IMR-90 (cell line): Measurements from ENCODE around the gene PTPRN2. TPM values are rescaled to one million over a fixed set of nuclear protein-coding genes. Genes with fewer than 3 reads are reported as not detected.

Experiments
- ATAC-seq: fragments of 200-7000 bp; cut with Tn5 transposase; 2 replicates; pipeline ENCODE4 v1.9.1; 2020; ENCODE audit warnings: low read depth, mild to moderate bottlenecking, moderate library complexity
- BruUV-seq: library from RNA; stranded (reverse); fragments of 400-500 nt; replicated peaks from 2 replicates; lab custom pipeline; 2021; lab: Mats Ljungman, UMichigan
- CTCF ChIA-PET: fragments of 300-600 bp; formaldehyde crosslinking; extraction: SDS; loops from one replicate; lab custom pipeline; 2021; ENCODE audit warnings: antibody characterized with exemption; lab: Yijun Ruan, JAX
- POLR2A ChIA-PET: fragments of 300-600 bp; sonication (Branson Sonifier 250); formaldehyde crosslinking; loops from one replicate; lab custom pipeline; 2022; ENCODE audit warnings: antibody characterized with exemption; ENCODE audit not compliant: unreplicated experiment; lab: Charles Lee
- DNase-seq: peaks from one replicate; pipeline ENCODE4 v3.0.0; 2013
- H2AFZ ChIP-seq: replicated peaks from 2 replicates; pipeline ENCODE3; 2013; ENCODE audit warnings: low read length, mild to moderate bottlenecking; ENCODE audit not compliant: poor library complexity
- H2AK5ac ChIP-seq: 2 replicates; pipeline ENCODE4 v1.6.1; 2013; ENCODE audit warnings: low read depth, low read length, inconsistent platforms
- H2AK9ac ChIP-seq: replicated peaks from 2 replicates; pipeline ENCODE3; 2013; ENCODE audit warnings: mild to moderate bottlenecking, low read depth, low read length, moderate library complexity; ENCODE audit not compliant: poor library complexity
- H2BK120ac ChIP-seq: 2 replicates; pipeline ENCODE4 v1.6.1; 2013; ENCODE audit warnings: low read depth, low read length, inconsistent platforms
- H2BK15ac ChIP-seq: 3 replicates; pipeline ENCODE4 v1.6.1; 2013; ENCODE audit warnings: low read depth, low read length, inconsistent platforms
- H2BK20ac ChIP-seq: 2 replicates; pipeline ENCODE4 v1.6.1; 2013; ENCODE audit warnings: low read depth, mild to moderate bottlenecking, inconsistent platforms, low read length, moderate library complexity
- H2BK5ac ChIP-seq: 2 replicates; pipeline ENCODE4 v1.6.1; 2013; ENCODE audit warnings: mild to moderate bottlenecking, low read depth, low read length, inconsistent platforms; ENCODE audit not compliant: poor library complexity, severe bottlenecking
- H3K14ac ChIP-seq: replicated peaks from 2 replicates; pipeline ENCODE4 v1.6.1; 2013; ENCODE audit warnings: low read depth, low read length, inconsistent platforms
- H3K18ac ChIP-seq: 2 replicates; pipeline ENCODE4 v1.6.1; 2013; ENCODE audit warnings: low read depth, low read length, control low read depth
- H3K23ac ChIP-seq: 2 replicates; pipeline ENCODE4 v1.6.1; 2013; ENCODE audit warnings: low read depth, low read length, inconsistent platforms
- H3K27ac ChIP-seq: 2 replicates; pipeline ENCODE4 v1.5.1; 2013; ENCODE audit warnings: mild to moderate bottlenecking, control low read depth, low read length; ENCODE audit not compliant: insufficient read depth
- H3K27me3 ChIP-seq: 2 replicates; pipeline ENCODE4 v1.6.1; 2013; ENCODE audit warnings: low read length; ENCODE audit not compliant: control insufficient read depth, insufficient read depth
- H3K36me3 ChIP-seq: 2 replicates; pipeline ENCODE4 v1.6.1; 2013; ENCODE audit warnings: low read length, mixed read lengths; ENCODE audit not compliant: control insufficient read depth, insufficient read depth
- H3K4ac ChIP-seq: 2 replicates; pipeline ENCODE4 v1.6.1; 2013; ENCODE audit warnings: low read depth, low read length, inconsistent platforms
- H3K4me1 ChIP-seq: 2 replicates; pipeline ENCODE4 v1.6.1; 2013; ENCODE audit warnings: low read length, mixed read lengths; ENCODE audit not compliant: control insufficient read depth, insufficient read depth
- H3K4me2 ChIP-seq: 2 replicates; pipeline ENCODE4 v1.6.1; 2013; ENCODE audit warnings: low read depth, mild to moderate bottlenecking, control low read depth, low read length, moderate library complexity
- H3K4me3 ChIP-seq: 2 replicates; pipeline ENCODE4 v1.5.1; 2013; ENCODE audit warnings: low read depth, mild to moderate bottlenecking, control low read depth, low read length, moderate library complexity; ENCODE audit not compliant: insufficient read depth
- H3K56ac ChIP-seq: 2 replicates; pipeline ENCODE4 v1.6.1; 2013; ENCODE audit warnings: low read length, inconsistent platforms; ENCODE audit not compliant: insufficient read depth; ENCODE audit errors: extremely low read depth
- H3K79me1 ChIP-seq, 2 experiments: 2 replicates each; pipeline ENCODE4 v1.6.1; 2013; ENCODE audit warnings: low read length in 2 of 2, inconsistent platforms in 1 of 2, low read depth in 1 of 2
- H3K9ac ChIP-seq: 2 replicates; pipeline ENCODE4 v1.6.1; 2013; ENCODE audit warnings: low read depth, low read length, control low read depth
- H3K9me1 ChIP-seq: 2 replicates; pipeline ENCODE4 v1.6.1; 2013; ENCODE audit warnings: low read length, inconsistent platforms; ENCODE audit not compliant: insufficient read depth
- H3K9me3 ChIP-seq: 2 replicates; pipeline ENCODE4 v1.6.1; 2013; ENCODE audit warnings: low read length; ENCODE audit not compliant: control insufficient read depth, insufficient read depth
- H4K20me1 ChIP-seq: 2 replicates; pipeline ENCODE4 v1.6.1; 2013; ENCODE audit warnings: low read length, inconsistent platforms; ENCODE audit not compliant: insufficient read depth
- H4K5ac ChIP-seq: 2 replicates; pipeline ENCODE4 v1.6.1; 2013; ENCODE audit warnings: mild to moderate bottlenecking, low read depth, low read length, control low read depth
- H4K8ac ChIP-seq, 2 experiments: 2 replicates each; pipeline ENCODE4 v1.6.1; 2013; ENCODE audit warnings: low read depth in 2 of 2, low read length in 2 of 2, control low read depth in 1 of 2, inconsistent platforms in 1 of 2
- H4K91ac ChIP-seq: 2 replicates; pipeline ENCODE4 v1.6.1; 2013; ENCODE audit warnings: low read depth, low read length, inconsistent platforms; ENCODE audit not compliant: insufficient read depth
- BHLHE40 ChIP-seq: fragments of 150-350 bp; IDR thresholded peaks from 2 replicates; pipeline ENCODE4 v1.6.1; 2016; ENCODE audit warnings: mild to moderate bottlenecking, low read depth, low read length
- CEBPB ChIP-seq: IDR thresholded peaks from 2 replicates; pipeline ENCODE4 v1.6.1; 2012; ENCODE audit warnings: low read depth, low read length, improper control_type of control experiment
- CHD1 ChIP-seq: IDR thresholded peaks from 2 replicates; pipeline ENCODE4 v1.6.1; 2012; ENCODE audit warnings: low read depth, low read length, improper control_type of control experiment
- CTCF ChIP-seq: conservative IDR thresholded peaks from 2 replicates; pipeline ENCODE4 v1.5.1; 2012; ENCODE audit warnings: mild to moderate bottlenecking, low read depth, low read length, improper control_type of control experiment
- FOS ChIP-seq: fragments of 150-350 bp; IDR thresholded peaks from 2 replicates; pipeline ENCODE4 v1.6.1; 2016; ENCODE audit warnings: low read depth, low read length
- MAFK ChIP-seq: IDR thresholded peaks from 2 replicates; pipeline ENCODE4 v1.6.1; 2012; ENCODE audit warnings: low read depth, low read length, improper control_type of control experiment
- MAZ ChIP-seq: IDR thresholded peaks from 2 replicates; pipeline ENCODE4 v1.6.1; 2012; ENCODE audit warnings: low read depth, mild to moderate bottlenecking, low read length, improper control_type of control experiment, moderate library complexity, borderline replicate concordance
- MXI1 ChIP-seq: IDR thresholded peaks from 2 replicates; pipeline ENCODE4 v1.6.1; 2012; ENCODE audit warnings: low read depth, mild to moderate bottlenecking, low read length, moderate library complexity, borderline replicate concordance
- NFE2L2 ChIP-seq: fragments of 150-350 bp; IDR thresholded peaks from 2 replicates; pipeline ENCODE4 v1.6.1; 2016; ENCODE audit warnings: low read depth, mild to moderate bottlenecking, low read length
- POLR2A ChIP-seq: IDR thresholded peaks from 2 replicates; pipeline ENCODE4 v1.6.1; 2012; ENCODE audit warnings: mild to moderate bottlenecking, low read depth, low read length
- RAD21 ChIP-seq: IDR thresholded peaks from 2 replicates; pipeline ENCODE4 v1.6.1; 2012; ENCODE audit warnings: low read length, improper control_type of control experiment
- RCOR1 ChIP-seq: IDR thresholded peaks from 2 replicates; pipeline ENCODE4 v1.6.1; 2012; ENCODE audit warnings: mild to moderate bottlenecking, low read length, improper control_type of control experiment; ENCODE audit not compliant: insufficient replicate concordance
- RFX5 ChIP-seq: IDR thresholded peaks from 2 replicates; pipeline ENCODE4 v1.8.0; 2012; ENCODE audit warnings: low read depth, mild to moderate bottlenecking, low read length, moderate library complexity
- SMC3 ChIP-seq: fragments of 150-350 bp; IDR thresholded peaks from 2 replicates; pipeline ENCODE4 v1.6.1; 2016; ENCODE audit warnings: low read depth, mild to moderate bottlenecking, antibody characterized with exemption, low read length, moderate library complexity
- USF2 ChIP-seq: fragments of 150-350 bp; IDR thresholded peaks from 2 replicates; pipeline ENCODE4 v1.6.1; 2017; ENCODE audit warnings: mild to moderate bottlenecking, antibody characterized with exemption, low read length, low read depth
- WGBS, 2 experiments: methylation state at CpG; one replicate each; pipeline versions ENCODE4 v1.1.5 to v1.1.7; 2013; ENCODE audit warnings: missing lambda C conversion rate in 2 of 2; ENCODE audit not compliant: insufficient read length in 1 of 2; ENCODE audit errors: extremely low coverage in 2 of 2; 5-methylcytosine and 5-hydroxymethylcytosine counted together
- dilution Hi-C: fragments of 300-500 bp; cut with HindIII; formaldehyde crosslinking; loops from one replicate; pipeline ENCODE4 v1.14.3; 2018; ENCODE audit warnings: low sequenced_read_pairs; ENCODE audit not compliant: unreplicated experiment
- in situ Hi-C: fragments of 300-500 bp; cut with MboI; formaldehyde crosslinking; loops from 3 replicates; pipeline ENCODE4 v1.14.3; 2019; ENCODE audit warnings: low sequenced_read_pairs, inconsistent platforms, mixed read lengths
- intact Hi-C: fragments of 100-400 bp; cut with micrococcal nuclease; formaldehyde crosslinking; loops from 2 replicates; pipeline ENCODE4 v1.10.0; 2022
- polyA plus RNA-seq, 3 experiments: library from polyadenylated mRNA; depleted of rRNA; stranded (reverse); fragments of >200 nt; gene quantifications; 2 replicates each; pipeline ENCODE4 v1.2.3, GENCODE V29; 2012; ENCODE audit warnings: low replicate concordance in 1 of 3
- total RNA-seq: library from RNA; depleted of rRNA; stranded (reverse); fragments of >200 nt; gene quantifications from 2 replicates; pipeline ENCODE4 v1.2.3, GENCODE V29; 2012
- TF ChIP-seq, protein P1 (sequence below): fragments of 150-350 bp; IDR thresholded peaks from 2 replicates; pipeline ENCODE4 v1.6.1; 2016; ENCODE audit warnings: low read depth, mild to moderate bottlenecking, low read length, moderate library complexity, borderline replicate concordance

PTPRN2 gene
- total and polyA plus RNA-seq, 2 of the 4 experiments (the other 2 are of a cell fraction) = 0.03 TPM; not detected in 1

GRCh38 chr7:158534598-158534997 lies 53.0 kb downstream of the PTPRN2 start:
- H2BK20ac ChIP-seq = no peak overlapping the region
- H2BK15ac ChIP-seq = no peak overlapping the region
- no peak overlapping the region for H4K91ac ChIP-seq
- no CpG with 5 or more reads among the region's 16 CpGs for WGBS, 2 experiments
- H3K4ac ChIP-seq = no peak overlapping the region
- H2AK5ac ChIP-seq = no peak overlapping the region
- intact Hi-C loops = no loop called here
- H3K79me1 ChIP-seq = no peaks in the 10 kb centered on the region
- H2BK5ac ChIP-seq = no peak overlapping the region
- peaks cover 56% of the 10 kb centered on the region for H3K9me3 ChIP-seq
- ATAC-seq (no peak), DNase-seq (no peak)
- no TSS peak for BruUV-seq
- H3K4me2 ChIP-seq = no peak overlapping the region
- H4K8ac ChIP-seq = no peak overlapping the region
- H3K56ac ChIP-seq = no peak overlapping the region
- H4K20me1 ChIP-seq = no peaks in the 10 kb centered on the region
- in situ Hi-C loops = no loop called here
- no peak overlapping the region for H2AFZ ChIP-seq
- H4K5ac ChIP-seq = no peak overlapping the region
- H3K23ac ChIP-seq = no peak overlapping the region
- H3K9me1 ChIP-seq = no peaks in the 10 kb centered on the region
- no peak for TF ChIP-seq POLR2A
- no peak for TF ChIP-seq CTCF
- TF ChIP-seq RAD21 = no peak
- TF ChIP-seq MAZ = no peak
- no peak for TF ChIP-seq USF2
- TF ChIP-seq MAFK = no peak
- TF ChIP-seq SMC3 = no peak
- TF ChIP-seq CEBPB = no peak
- TF ChIP-seq MXI1 = no peak
- TF ChIP-seq FOS = no peak
- TF ChIP-seq, protein P1, sequence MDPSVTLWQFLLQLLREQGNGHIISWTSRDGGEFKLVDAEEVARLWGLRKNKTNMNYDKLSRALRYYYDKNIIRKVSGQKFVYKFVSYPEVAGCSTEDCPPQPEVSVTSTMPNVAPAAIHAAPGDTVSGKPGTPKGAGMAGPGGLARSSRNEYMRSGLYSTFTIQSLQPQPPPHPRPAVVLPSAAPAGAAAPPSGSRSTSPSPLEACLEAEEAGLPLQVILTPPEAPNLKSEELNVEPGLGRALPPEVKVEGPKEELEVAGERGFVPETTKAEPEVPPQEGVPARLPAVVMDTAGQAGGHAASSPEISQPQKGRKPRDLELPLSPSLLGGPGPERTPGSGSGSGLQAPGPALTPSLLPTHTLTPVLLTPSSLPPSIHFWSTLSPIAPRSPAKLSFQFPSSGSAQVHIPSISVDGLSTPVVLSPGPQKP = no peak
- TF ChIP-seq RFX5 = no peak
- no peak for TF ChIP-seq RCOR1
- no peak for TF ChIP-seq NFE2L2
- TF ChIP-seq BHLHE40 = no peak
- TF ChIP-seq CHD1 = no peak
- ChIA-PET POLR2A (no interaction called here), CTCF (no interaction called here)
- no peak overlapping the region for H3K27ac ChIP-seq
- H3K4me3 ChIP-seq = no peak overlapping the region
- no peak overlapping the region for H3K18ac ChIP-seq
- H2AK9ac ChIP-seq = no peak overlapping the region
- dilution Hi-C loops = no loop called here
- H3K4me1 ChIP-seq = no peaks in the 10 kb centered on the region
- no peak overlapping the region for H2BK120ac ChIP-seq
- H3K14ac ChIP-seq = no peak overlapping the region
- H3K9ac ChIP-seq = no peak overlapping the region
- H3K36me3 ChIP-seq = no peaks in the 10 kb centered on the region
- no peaks in the 10 kb centered on the region for H3K27me3 ChIP-seq
